Endothelial cell of umbilical vein (primary cell): Measurements from ENCODE around the gene HSD17B8.

Experiments
- CTCF ChIP-seq, 2 donors: IDR thresholded peaks; 1 replicate in 1 of 2; 2 replicates in 1 of 2; pipeline ENCODE4 v1.5.1; 2011; ENCODE audit warnings: low read length in 2 of 2, mild to moderate bottlenecking in 2 of 2, moderate library complexity in 2 of 2, control low read depth in 1 of 2, inconsistent platforms in 1 of 2, low read depth in 1 of 2; ENCODE audit not compliant: insufficient read depth in 1 of 2; ENCODE audit errors: extremely low read depth in 1 of 2
- EZH2 ChIP-seq: IDR thresholded peaks from 2 replicates; pipeline ENCODE4 v1.6.1; 2012; ENCODE audit warnings: borderline replicate concordance, low read depth, mild to moderate bottlenecking, moderate library complexity, low read length, inconsistent platforms; ENCODE audit not compliant: severe bottlenecking
- JUN ChIP-seq: IDR thresholded peaks from 2 replicates; pipeline ENCODE4 v1.6.1; 2011; ENCODE audit warnings: borderline replicate concordance, low read depth; ENCODE audit not compliant: insufficient read length, insufficient read depth
- MAX ChIP-seq: IDR thresholded peaks from 2 replicates; pipeline ENCODE4 v1.6.1; 2011; ENCODE audit not compliant: insufficient read depth, insufficient read length
- MYC ChIP-seq: IDR thresholded peaks from one replicate; pipeline ENCODE4 v1.6.1; 2011; ENCODE audit warnings: mild to moderate bottlenecking, low read depth, low read length
- POLR2A ChIP-seq: IDR thresholded peaks from 2 replicates; pipeline ENCODE4 v1.6.1; 2012; ENCODE audit warnings: low read depth, mild to moderate bottlenecking, control low read depth, low read length
- POLR2AphosphoS5 ChIP-seq: IDR thresholded peaks from 2 replicates; pipeline ENCODE4 v1.6.1; 2012; ENCODE audit warnings: low read depth, mild to moderate bottlenecking, control low read depth, low read length, moderate library complexity; ENCODE audit not compliant: insufficient read depth

DNA sequence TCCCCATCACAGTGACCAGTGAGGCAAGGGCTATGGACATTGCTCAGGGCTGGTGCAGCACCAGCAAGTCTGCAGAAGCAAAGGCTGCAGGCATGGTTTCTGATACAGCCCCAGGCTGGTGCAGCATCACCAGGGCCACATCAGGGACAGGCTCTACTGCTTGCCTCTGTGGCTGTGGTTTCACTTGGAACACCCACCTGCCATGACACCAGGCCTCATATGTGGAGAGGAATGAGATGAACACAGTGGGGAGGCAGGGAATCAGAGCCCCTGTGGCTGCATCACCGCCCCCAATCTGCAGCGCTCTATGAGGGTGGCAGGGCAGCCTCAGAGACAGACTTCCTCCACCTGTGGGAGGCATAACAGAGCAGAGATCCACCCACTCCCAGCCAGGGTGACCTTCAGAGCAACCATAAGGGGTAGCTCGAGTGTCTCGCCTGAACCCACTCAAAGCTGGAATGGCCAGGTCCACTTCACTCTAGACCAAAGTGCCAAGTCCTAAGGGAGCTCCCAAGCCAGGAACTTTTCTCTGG is 11.7 kb downstream of the HSD17B8 start:
- no peak for TF ChIP-seq CTCF (IDR thresholded peaks at IDR 0.05; ENCODE audit: extremely low read depth in 1 of 2, insufficient read depth in 1 of 2, low read depth in 1 of 2, low read length in 2 of 2)
- no peak for TF ChIP-seq MAX
- no peak for TF ChIP-seq POLR2A
- TF ChIP-seq POLR2AphosphoS5: no peak
- no peak for TF ChIP-seq JUN
- no peak for TF ChIP-seq MYC
- TF ChIP-seq EZH2: no peak
